HL-60 (cell line): ENCODE measurements around the gene SRD5A2.

Experiments
- CTCF ChIP-seq: IDR thresholded peaks from one replicate; pipeline ENCODE4 v1.5.1; 2011; ENCODE audit warnings: low read length, control low read depth, inconsistent platforms; ENCODE audit not compliant: insufficient read depth
- POLR2AphosphoS5 ChIP-seq: IDR thresholded peaks from 2 replicates; pipeline ENCODE4 v1.6.1; 2012; ENCODE audit warnings: low read depth
- REST ChIP-seq: IDR thresholded peaks from 2 replicates; pipeline ENCODE4 v1.6.1; 2012; ENCODE audit warnings: low read depth; ENCODE audit not compliant: insufficient replicate concordance
- SPI1 ChIP-seq: IDR thresholded peaks from 2 replicates; pipeline ENCODE4 v1.6.1; 2012; ENCODE audit warnings: low read depth, mild to moderate bottlenecking, borderline replicate concordance

GRCh38 chr2:31541853-31542252, 38.9 kb downstream of the SRD5A2 start:
- TF ChIP-seq CTCF (no peak), POLR2AphosphoS5 (no peak), REST (no peak), SPI1 (no peak)
